Cerebellar cortex (tissue), 1 donor: ENCODE measurements around the gene TNKS2.
"Not testable (repeated sequence)": the region's sequence is repeated elsewhere in the genome, so short reads cannot be mapped to it uniquely, and the experiment has no call there.

Source experiments
- DNase-seq: peaks from one replicate; pipeline ENCODE4 v3.0.0-alpha.2; 2015; ENCODE audit warnings: low spot score

Gene TNKS2

DNA sequence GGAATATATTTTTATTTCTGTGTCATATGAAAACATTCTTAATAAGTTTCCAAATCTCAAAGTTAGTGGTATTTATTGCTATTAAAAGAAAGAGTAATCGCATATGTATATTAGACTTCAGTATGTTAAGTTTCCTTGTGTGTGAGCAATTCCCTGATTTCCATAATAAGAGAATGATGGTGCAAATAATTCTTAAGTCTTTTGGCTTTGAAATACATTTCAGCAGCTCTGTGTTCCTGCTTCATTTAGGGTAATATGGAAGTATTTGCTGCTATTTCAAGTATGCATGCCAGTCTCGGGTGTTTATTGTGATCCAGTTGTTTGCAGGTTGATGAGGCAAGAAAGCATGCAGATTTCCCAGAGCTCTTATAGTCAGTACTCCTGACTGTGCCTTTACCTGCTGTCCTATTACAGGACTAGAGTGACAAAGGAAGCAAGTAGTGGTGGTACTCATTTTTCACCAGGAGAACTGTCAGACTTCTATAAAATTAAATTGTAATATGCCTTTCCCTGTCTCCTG, 67.4 kb downstream of the TNKS2 start:
- no peak for DNase-seq

- DNase-seq: no peak
These were observed 76.9 kb downstream of the TNKS2 start for GRCh38 chr10:91875156-91875555.

DNA sequence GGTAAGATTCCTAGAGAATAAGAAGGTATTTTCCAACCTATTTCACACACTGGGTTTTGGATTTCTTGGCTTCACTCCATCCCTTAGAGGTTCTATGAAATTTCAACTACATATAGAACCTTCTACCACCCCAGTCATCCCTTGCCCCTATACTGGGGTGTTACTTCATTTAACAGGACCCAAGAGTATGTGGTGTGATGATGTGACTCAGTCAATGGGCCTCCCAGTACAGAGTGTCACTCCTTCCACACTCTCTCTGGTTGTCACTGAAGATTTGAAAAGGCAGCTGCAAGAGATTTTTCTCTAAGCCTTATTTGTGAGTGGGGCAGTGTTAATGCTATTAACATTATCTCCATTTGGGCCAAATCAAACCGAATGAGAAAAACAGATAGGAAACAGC, 77.6 kb downstream of the TNKS2 start:
- DNase-seq: no peak

DNA sequence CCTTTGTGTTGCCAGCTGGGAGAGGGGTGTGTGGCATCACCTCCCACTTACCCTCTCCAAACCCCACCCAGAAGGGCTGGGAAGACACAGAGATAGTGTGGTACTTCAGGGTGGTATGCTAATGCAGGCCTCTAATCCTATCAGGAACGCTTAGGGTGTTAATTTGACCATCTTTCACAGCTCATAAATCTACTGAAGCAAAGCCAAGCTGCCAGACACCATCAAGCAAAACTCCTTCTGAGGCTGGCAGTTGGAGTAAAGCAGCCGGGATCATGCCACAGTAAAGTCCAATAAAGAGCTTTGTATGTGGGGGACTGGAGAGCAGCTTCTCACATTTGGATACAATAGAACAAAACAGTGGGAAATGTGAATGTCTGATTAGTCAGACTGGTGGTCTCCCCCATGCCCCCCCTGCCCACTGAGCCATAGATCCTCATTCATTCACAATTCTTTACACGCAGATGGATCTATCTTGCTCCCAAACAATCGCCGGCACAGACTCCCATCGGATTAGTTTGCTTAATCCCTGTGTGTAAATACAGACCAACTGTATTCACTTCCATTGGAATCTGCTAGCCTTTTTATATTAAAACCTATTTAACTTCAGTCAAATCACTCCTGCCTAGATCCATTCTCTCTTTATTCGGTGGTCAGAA, 81.4 kb downstream of the TNKS2 start:
- DNase-seq: no peak

DNA sequence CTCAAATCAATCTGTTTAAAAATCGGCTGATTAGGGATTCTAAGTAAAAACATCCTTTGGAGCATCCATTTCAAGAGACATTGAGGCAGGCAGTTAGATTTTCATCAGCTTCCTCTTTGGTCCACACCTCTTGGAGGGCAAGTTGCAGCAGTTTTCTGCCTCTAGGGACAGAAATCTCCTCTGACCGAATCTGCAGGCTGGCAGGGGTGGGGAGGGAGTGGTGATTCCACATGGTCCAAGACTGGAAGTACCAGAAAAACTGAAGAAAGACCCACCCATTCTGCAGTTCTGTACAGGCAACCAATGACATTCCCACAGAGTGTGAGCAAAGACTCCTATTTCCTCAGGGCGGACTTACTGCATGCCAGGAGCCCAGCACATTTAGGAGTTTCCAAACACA, 82.1 kb downstream of the TNKS2 start:
- DNase-seq: peak; percentile 78

GRCh38 chr10:91883549-91884444, 85.6 kb downstream of the TNKS2 start:
- peak; percentile 95 for DNase-seq

DNA sequence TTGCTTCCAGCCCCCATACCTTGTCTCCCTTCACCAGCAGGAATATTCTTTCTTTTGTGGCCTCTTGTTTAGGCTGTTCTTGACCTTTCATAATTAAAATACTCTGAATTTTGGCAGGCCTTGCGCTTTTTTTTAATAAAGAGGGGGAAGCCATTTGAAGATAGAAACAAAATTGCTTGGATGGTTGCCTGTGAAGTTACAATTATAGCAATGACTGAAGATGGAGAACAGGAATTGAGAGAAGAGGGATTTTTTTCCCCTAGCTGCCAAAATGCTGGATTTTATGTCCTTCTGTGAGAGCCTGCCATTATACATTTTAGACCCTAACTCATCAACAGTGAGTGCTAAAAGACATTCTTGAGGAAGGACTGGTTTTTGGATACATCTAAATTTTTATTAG, 86.3 kb downstream of the TNKS2 start:
- peak; percentile 78 for DNase-seq

DNA sequence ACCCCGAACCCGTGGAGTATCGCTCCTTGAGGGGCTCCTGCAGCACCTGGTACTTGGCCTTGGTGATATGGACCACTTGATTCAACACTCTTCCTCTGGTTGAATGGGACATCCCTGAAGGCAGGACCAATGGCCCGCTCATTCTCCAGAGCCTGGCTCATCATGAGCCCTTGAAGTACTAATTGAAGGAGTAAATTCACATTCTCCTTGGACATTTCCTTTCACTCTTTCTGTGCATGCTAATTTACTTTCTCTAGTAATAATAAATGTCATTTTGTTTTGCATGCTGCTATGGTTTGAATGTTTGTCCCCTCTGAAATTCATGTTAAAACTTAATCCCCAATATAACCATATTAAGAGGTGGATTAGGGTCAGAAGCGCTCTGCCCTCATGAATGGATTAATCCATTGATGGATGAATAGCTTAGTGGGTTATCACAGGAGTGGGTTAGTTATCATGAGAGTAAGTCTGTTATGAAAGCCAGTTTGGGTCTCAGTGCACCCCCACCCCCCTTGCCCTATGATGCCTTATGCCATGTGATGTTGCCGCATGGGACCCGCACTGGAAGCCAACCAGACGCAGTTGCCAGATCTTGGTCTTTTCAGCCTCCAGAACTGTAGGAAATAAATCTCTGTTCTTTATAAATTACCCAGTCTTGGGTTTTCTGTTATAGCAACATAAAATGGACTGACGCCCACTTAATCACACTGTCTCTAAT, 87.3 kb downstream of the TNKS2 start:
- DNase-seq: peak; percentile 60

- DNase-seq: peak; percentile 91
These were observed 88.7 kb downstream of the TNKS2 start for GRCh38 chr10:91886954-91887271.

DNA sequence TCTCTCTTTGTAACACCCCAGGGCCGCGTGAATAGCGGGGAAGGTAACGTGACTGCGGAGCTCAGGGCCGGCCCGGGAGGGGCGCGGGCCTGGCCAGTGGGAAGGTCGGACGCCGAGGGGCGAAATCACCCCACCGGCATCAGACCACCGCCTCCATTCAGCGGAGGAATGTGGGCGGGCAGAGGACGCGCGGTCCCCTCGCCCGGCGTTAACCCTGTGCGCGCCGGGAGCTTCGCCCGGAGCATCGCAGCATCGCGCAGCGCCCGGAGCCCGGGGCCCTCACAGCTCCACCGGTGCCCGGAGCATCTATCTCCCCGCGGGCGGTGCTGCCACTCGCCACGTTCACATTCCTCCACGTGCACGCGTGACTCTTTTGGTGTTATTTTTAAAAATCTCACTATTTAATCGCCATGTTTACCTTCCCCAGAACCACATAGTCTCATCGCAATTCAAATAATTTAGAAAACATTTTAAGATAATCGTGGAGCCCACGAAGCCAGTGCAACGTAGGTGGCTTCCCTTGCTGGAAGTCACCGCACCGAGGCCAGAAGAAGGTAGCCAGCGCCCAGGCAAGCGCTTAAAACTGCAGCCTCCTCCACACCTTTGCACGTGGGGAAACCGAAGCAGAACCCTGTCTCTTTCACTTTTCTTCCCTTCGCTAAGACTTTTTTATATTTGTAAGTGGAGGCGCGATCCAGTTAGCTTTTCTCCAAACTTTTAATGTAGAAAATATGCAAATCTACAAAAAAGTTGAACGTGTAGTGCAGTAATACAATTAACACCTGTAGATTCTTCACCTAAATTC, 89.2 kb downstream of the TNKS2 start:
- no peak for DNase-seq

DNA sequence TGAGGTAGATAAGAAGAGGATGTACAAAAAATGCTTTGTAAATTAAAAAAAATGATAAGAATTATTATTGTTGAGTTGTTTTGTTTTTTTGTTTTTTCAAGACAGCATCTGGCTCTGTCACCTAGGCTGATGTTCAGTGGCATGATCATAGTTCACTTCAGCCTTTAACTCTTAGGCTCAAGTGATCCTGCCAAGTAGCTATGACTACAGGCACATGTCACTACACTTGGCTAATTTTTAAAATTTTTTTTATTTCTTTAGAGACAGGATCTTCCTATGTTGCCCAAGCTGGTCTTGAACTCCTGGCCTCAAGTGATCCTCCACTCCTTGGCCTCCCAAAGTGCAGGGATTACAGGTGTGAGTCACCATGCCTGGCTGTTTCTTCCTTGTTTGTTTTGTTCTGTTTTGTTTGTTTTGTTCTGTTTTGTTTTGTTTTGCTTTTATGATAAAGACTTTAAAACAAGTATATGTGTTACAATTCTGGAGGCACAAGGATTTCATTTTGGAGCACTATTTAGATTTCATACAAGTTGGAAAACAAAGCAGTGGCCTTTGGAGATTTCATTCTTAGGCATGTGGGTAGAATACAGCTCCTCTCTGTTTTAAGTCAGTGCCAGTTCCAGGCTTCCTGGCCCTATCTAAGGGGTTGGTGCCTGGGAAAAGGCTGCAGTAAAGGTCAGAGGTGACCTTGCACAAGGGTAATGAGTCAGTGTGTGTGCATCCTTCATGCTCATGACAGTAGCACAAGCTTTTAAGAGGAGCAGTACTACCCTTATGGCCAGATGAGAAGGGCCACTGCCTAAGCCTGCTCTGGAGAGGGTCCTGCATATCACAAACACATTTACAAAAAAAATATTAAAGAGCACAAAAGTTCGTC, 93.1 kb downstream of the TNKS2 start:
- no peak for DNase-seq

- no peak for DNase-seq
These were observed 94.8 kb downstream of the TNKS2 start for GRCh38 chr10:91893051-91893450.

DNA sequence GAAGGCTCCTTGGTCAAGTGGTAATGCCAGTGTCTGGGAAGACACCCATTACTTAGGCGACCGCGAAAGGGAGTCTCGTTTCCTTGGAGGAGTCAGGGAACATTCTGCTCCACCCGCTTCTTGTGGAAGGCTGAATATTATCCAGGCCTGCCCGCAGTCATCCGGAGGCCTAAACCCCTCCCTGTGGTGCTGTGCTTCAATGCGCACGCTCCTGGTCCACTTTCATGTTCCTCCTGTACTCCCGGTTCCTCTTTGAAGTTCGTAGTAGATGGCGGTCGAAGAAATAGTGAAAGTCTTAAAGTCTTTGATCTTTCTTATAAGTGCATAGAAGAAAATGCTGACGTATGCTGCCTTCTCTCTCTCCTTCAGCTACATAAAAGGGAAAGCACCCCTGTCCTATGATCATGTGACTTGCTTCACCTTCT, 96.0 kb downstream of the TNKS2 start:
- not testable (repeated sequence) for DNase-seq

GRCh38 chr10:91896212-91896756, 98.1 kb downstream of the TNKS2 start:
- no peak for DNase-seq

DNA sequence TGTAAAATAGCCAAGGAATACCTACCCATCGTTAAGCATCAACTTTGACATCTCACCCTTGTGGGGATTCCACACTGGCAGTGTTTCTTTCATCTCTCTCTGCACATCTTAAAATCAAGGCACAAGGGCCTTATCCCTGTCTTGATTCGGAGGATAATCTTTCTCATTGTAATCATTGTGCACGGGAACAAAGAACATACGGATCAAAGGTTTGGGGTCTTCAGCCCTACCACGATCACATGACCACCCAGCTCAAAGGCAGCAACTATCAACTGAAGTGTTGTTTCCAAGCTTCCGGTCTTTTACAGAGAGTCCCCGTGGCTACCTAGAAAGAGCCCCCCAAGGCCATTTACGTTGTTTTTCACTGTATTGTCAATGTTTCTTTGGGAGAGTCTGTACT, 99.2 kb downstream of the TNKS2 start:
- DNase-seq: no peak

DNA sequence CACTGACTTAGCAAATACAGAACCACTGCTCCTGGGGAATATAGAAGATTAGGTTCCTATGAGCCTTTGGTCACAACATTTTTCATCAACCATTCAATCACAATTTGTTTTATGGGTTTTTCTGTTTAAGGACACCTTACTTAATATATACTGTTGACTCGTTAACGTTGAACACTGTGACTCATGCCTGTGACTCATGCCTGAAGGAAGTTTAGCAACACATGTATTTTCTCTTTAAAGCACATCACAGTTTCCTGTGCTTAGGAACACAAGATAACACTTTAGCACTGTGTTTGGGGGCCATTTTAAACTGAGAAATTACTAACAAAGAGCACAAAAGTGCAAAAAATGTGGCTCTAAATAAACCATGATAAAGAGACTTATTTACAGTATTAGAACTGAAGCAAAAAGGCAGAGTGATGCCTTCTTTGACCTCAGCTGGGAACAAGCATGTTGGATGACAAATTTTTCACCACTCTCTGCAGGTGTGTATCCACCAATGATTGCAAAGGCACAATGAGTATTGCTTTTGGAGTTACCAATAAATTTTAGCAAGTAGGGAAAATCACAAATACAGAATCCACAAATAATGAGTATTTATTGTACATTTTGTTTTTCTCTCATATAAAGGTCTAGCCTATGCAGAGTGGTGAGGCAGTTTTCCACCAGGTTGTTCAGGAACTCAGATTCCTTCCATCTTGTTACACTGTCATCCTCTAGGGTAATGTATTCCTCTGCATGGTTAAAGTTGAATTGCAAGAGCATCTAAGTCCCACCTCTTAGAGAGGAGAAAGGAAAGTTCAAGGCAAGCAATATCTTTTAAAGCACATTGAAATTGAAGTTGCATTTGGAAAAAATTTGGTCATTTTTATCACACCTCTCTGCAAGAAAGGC, 103.8 kb downstream of the TNKS2 start:
- peak; percentile 80 for DNase-seq

DNA sequence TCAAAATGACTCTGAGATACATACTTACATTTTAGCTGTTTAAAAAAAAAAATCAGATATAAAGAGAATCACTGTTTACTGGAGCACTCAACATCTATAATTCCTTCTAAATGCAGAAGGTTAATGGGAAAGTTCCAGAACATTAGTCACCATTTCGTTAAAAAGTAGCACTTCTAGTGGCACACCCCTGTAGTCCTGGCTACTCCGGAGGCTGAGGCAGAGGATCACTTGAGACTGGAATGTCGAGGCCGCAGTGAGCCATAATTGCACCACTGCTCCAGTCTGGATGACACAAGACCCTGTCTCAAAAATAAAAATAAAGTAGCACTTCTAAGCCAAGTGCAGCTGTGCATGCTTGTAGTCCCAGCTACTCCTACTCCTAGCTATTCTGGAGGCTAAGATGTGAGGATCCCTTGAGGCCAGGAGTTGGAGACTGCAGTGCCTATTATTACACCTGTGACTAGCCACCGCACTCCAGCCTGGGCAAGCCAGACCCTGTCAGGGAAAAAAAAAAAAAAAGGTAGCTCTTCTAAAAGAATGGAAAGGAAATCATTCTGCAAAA, 108.9 kb downstream of the TNKS2 start:
- peak; percentile 15 for DNase-seq

DNA sequence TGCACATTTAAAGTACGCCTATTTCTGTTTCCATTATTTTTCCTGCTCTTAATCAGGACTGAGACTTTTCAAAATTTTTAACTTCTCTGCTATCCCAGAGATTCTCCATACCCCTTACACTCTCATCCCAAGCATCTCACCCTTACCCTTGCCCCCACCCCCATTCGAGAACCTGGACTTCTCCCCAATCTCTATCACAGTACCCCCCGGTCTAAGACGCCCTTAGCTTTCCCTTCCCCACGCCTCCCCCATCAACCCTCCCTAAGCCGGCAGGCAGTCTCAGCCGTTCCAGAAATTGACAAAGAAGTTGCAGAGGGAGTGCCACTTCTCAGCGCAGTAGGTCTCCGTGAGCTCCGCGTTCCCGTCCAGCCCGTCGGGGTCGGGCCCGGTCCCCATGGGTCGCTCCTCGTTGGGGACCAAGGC, 109.7 kb downstream of the TNKS2 start:
- peak; percentile 31 for DNase-seq
